ENCODE measurements around the gene SAMD11. TPM values are rescaled to one million over a fixed set of nuclear protein-coding genes. Genes with fewer than 3 reads are reported as not detected.

SAMD11 gene
- total and polyA plus RNA-seq, 8 donors = 3.5 to 23.3 (median 4.6) TPM; not detected in 1

GRCh38 chr1:978069-978834 lies 54.5 kb downstream of the SAMD11 start:
- no peak for DNase-seq
- H3K4me3 ChIP-seq = no peak overlapping the region
- no peak for TF ChIP-seq EP300 (IDR thresholded peaks at IDR 0.05)
- no peak for TF ChIP-seq POLR2A (IDR thresholded peaks at IDR 0.05)
- TF ChIP-seq POLR2AphosphoS5 (IDR thresholded peaks at IDR 0.05) = no peak
- TF ChIP-seq, protein P1, sequence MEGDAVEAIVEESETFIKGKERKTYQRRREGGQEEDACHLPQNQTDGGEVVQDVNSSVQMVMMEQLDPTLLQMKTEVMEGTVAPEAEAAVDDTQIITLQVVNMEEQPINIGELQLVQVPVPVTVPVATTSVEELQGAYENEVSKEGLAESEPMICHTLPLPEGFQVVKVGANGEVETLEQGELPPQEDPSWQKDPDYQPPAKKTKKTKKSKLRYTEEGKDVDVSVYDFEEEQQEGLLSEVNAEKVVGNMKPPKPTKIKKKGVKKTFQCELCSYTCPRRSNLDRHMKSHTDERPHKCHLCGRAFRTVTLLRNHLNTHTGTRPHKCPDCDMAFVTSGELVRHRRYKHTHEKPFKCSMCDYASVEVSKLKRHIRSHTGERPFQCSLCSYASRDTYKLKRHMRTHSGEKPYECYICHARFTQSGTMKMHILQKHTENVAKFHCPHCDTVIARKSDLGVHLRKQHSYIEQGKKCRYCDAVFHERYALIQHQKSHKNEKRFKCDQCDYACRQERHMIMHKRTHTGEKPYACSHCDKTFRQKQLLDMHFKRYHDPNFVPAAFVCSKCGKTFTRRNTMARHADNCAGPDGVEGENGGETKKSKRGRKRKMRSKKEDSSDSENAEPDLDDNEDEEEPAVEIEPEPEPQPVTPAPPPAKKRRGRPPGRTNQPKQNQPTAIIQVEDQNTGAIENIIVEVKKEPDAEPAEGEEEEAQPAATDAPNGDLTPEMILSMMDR (IDR thresholded peaks at IDR 0.05) = no peak
- no peaks in the 10 kb centered on the region for H3K36me3 ChIP-seq
- 79 to 85% (median 83%) methylated on average over 22 to 44 of the region's 44 CpGs for WGBS, 5 donors
- no peaks in the 10 kb centered on the region for H3K9me3 ChIP-seq
- H3K27ac ChIP-seq = no peak overlapping the region
- peaks cover 0 to 72% (median 34%) of the 10 kb centered on the region in 3 donors for H3K27me3 ChIP-seq
- intact Hi-C loops (cut with DNase I; ENCODE audit: low total_unique reads) = loop anchor here (5.0 kb wide), 1 partner anchor 74 kb away; no protein-coding TSS in a partner anchor
- peaks cover 7 to 15% (median 12%) of the 10 kb centered on the region in 4 donors for H3K4me1 ChIP-seq

DNA sequence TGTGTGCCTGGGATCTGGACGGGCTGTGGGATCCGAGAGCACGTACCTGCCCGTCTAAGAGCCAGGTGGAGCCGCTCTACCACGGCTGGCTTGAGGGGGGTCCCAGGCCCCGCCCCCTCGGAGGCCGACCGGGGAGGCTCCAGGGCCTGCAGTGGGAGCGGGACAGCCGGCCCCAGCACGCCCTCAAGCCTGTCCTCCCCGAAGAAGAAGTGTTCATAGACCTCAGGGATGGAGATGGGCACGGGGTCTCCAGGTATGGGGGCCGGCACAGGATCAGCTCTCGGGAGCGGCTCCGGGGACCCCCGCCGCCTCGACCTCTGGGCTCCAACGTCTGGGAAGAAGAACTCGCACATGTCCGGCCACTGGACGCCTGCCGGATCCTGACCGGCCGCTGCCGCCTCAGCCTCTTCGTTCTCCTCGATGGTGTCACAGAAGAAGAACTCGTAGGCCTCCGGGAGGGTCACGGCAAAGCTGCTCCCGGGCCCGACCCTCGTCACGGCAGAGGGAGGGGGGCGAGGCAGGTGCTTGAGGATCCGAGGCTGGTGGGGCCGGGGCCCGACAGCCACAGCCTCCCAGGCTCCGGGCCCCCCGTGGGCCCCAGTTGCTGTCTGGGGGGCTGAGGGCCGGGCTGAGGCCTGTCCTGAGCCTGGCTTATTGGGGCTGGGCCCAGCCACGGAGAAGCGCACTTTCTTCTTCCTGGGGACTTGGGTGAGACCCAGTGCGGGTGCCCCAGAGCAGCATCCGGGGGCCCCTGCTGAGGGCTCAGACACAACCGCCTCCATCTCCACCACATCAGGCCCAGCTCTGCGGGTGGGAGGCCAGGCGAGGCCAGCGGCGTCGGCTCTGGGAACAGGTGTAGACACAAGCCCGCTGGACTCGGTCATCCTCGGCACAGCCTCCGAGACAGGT lies 55.4 kb downstream of the SAMD11 start:
- Histone ChIP-seq H3K9me3 (no peaks in the 10 kb centered on the region), H3K27me3 (peaks cover 0 to 72% (median 40%) of the 10 kb centered on the region in 3 donors), H3K36me3 (no peaks in the 10 kb centered on the region), H3K4me3 (no peak overlapping the region), H3K4me1 (peaks cover 7 to 19% (median 14%) of the 10 kb centered on the region in 4 donors), H3K27ac (no peak overlapping the region)
- TF ChIP-seq, protein P1 (IDR thresholded peaks at IDR 0.05) = no peak
- TF ChIP-seq EP300 (IDR thresholded peaks at IDR 0.05) (no peak), POLR2A (IDR thresholded peaks at IDR 0.05) (no peak), POLR2AphosphoS5 (IDR thresholded peaks at IDR 0.05) (no peak)
- DNase-seq = no peak
- intact Hi-C loops (cut with DNase I; ENCODE audit: low total_unique reads) = loop anchor here (5.0 kb wide), 1 partner anchor 73 kb away; no protein-coding TSS in a partner anchor
- WGBS, 5 donors = 87 to 90% (median 88%) methylated on average over 34 to 60 of the region's 60 CpGs

- TF ChIP-seq, protein P1 (IDR thresholded peaks at IDR 0.05) = no peak
- no peak for TF ChIP-seq POLR2A (IDR thresholded peaks at IDR 0.05)
- no peak for TF ChIP-seq POLR2AphosphoS5 (IDR thresholded peaks at IDR 0.05)
- TF ChIP-seq EP300 (IDR thresholded peaks at IDR 0.05) = no peak
- no peak for DNase-seq
- Histone ChIP-seq H3K36me3 (no peaks in the 10 kb centered on the region), H3K9me3 (no peaks in the 10 kb centered on the region), H3K4me1 (peaks cover 7 to 23% (median 16%) of the 10 kb centered on the region in 4 donors), H3K27me3 (peaks cover 0 to 72% (median 36%) of the 10 kb centered on the region in 3 donors), H3K27ac (no peak overlapping the region), H3K4me3 (no peak overlapping the region)
- intact Hi-C loops (cut with DNase I; ENCODE audit: low total_unique reads) = loop anchor here (5.0 kb wide), 2 partner anchors 73 to 83 kb away; no protein-coding TSS in a partner anchor
- 85 to 95% (median 92%) methylated on average over 5 to 9 of the region's 9 CpGs for WGBS, 5 donors
Measured at GRCh38 chr1:979744-980072, 56.0 kb downstream of the SAMD11 start.

- H3K9me3 ChIP-seq = no peaks in the 10 kb centered on the region
- peaks cover 7 to 21% (median 16%) of the 10 kb centered on the region in 4 donors for H3K4me1 ChIP-seq
- H3K36me3 ChIP-seq = no peaks in the 10 kb centered on the region
- no peak overlapping the region for H3K27ac ChIP-seq
- H3K4me3 ChIP-seq = no peak overlapping the region
- peaks cover 0 to 72% (median 40%) of the 10 kb centered on the region in 3 donors for H3K27me3 ChIP-seq
- 70 to 81% (median 75%) methylated on average over 8 to 13 of the region's 13 CpGs for WGBS, 5 donors
- no peak for DNase-seq
- intact Hi-C loops (cut with DNase I; ENCODE audit: low total_unique reads) = loop anchor here (5.0 kb wide), 1 partner anchor 82 kb away; no protein-coding TSS in a partner anchor
- TF ChIP-seq POLR2A (IDR thresholded peaks at IDR 0.05) (no peak), EP300 (IDR thresholded peaks at IDR 0.05) (no peak), POLR2AphosphoS5 (IDR thresholded peaks at IDR 0.05) (no peak)
- TF ChIP-seq, protein P1 (IDR thresholded peaks at IDR 0.05) = no peak
Measured at GRCh38 chr1:980137-980571, 56.4 kb downstream of the SAMD11 start.
